ENCODE measurements around the gene WNT11. TPM values are rescaled to one million over a fixed set of nuclear protein-coding genes. Genes with fewer than 3 reads are reported as not detected.

Gene WNT11
- total RNA-seq, 2 experiments from 2014 or later = not detected

GRCh38 chr11:76147106-76147740 lies 59.1 kb downstream of the WNT11 start:
- H3K4me3 Mint-ChIP-seq = no peak overlapping the region
- no peaks in the 10 kb centered on the region for H3K36me3 Mint-ChIP-seq (ENCODE audit: low read depth)
- peaks cover 7% of the 10 kb centered on the region for H3K4me1 Mint-ChIP-seq
- H3K27me3 Mint-ChIP-seq = peaks cover 6% of the 10 kb centered on the region
- no peak overlapping the region for H3K27ac Mint-ChIP-seq
- ChIA-PET POLR2A (no interaction called here), CTCF (no interaction called here)
- no peaks in the 10 kb centered on the region for H3K9me3 Mint-ChIP-seq
- no peak for DNase-seq

- Mint-ChIP-seq H3K4me3 (no peak overlapping the region), H3K9me3 (no peaks in the 10 kb centered on the region), H3K36me3 (ENCODE audit: low read depth) (peaks cover 4% of the 10 kb centered on the region), H3K27ac (no peak overlapping the region), H3K4me1 (no peaks in the 10 kb centered on the region), H3K27me3 (no peaks in the 10 kb centered on the region)
- ChIA-PET POLR2A (no interaction called here), CTCF (interaction anchor here (2.3 kb wide), 1 partner anchor 9 kb away, joined by 7 read pairs; no protein-coding TSS in a partner anchor)
- DNase-seq = no peak
These were observed 63.0 kb downstream of the WNT11 start for GRCh38 chr11:76143274-76143673.

DNA sequence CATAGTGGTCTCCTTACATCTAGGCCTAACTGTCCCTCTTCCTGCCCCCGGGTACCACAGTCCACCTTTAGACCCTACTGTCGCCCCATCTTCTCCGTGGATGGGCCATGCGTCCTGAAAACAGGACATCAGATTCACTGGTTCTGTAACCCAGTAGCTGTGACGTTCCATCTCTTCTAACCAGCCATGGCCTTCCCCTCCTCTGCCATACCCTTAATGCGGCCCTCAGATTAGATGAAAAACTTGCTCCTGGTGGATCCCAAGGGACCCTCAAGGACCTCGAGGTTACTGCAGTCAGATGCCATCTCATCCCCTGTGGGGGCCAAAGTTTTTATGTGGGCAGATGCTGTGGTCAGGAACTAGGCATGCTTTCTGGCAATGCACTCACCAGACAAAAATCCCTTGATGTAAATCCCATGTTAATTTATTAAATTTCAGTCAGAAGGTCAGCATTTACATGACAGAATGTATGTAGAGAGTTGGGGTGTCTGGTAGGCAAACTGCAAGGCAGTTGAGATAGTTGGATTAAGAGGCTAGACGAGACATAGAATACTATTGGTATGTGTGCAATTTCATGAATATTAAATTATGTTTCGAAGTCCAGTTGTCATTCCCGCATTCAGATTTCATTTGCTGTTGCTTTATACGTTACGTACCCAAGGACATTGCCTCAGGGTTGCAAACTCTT lies 64.3 kb downstream of the WNT11 start:
- no peaks in the 10 kb centered on the region for H3K4me1 Mint-ChIP-seq
- ChIA-PET CTCF (interaction anchor here (1.0 to 2.3 kb wide), 3 partner anchors 10 to 20 kb away, joined by 5 to 14 read pairs (median 7); no protein-coding TSS in a partner anchor), POLR2A (no interaction called here)
- H3K36me3 Mint-ChIP-seq (ENCODE audit: low read depth) = peaks cover 4% of the 10 kb centered on the region
- DNase-seq = no peak
- H3K4me3 Mint-ChIP-seq = no peak overlapping the region
- H3K27me3 Mint-ChIP-seq = no peaks in the 10 kb centered on the region
- H3K27ac Mint-ChIP-seq = no peak overlapping the region
- H3K9me3 Mint-ChIP-seq = no peaks in the 10 kb centered on the region

DNA sequence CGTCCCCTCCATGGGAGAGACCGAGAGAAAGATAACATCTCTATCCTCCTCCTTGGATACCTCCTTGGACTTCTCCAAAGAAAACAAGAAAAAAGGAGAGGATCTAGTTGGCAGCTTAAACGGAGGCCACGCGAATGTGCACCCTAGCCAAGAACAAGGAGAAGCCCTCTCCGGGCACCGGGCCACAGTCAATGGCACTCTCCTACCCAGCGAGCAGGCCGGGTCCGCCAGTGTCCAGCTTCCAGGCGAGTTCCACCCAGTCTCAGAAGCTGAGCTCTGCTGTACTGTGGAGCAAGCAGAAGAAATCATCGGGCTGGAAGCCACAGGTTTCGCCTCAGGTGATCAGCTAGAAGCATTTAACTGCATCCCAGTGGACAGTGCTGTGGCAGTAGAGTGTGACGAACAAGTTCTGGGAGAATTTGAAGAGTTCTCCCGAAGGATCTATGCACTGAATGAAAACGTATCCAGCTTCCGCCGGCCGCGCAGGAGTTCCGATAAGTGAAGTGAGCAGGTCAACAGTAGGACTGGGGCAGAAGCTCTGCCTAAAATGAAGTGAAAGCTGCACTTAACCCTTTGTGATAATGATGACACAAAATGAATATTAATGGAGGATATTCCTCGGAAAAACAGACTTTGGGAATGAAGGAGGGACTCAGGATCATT lies 65.3 kb downstream of the WNT11 start:
- POLR2A ChIA-PET = interaction anchor here (0.6 kb wide), 1 partner anchor 8 kb away, joined by 5 read pairs; no protein-coding TSS in a partner anchor
- Mint-ChIP-seq H3K27ac (no peak overlapping the region), H3K27me3 (no peaks in the 10 kb centered on the region), H3K36me3 (ENCODE audit: low read depth) (peaks cover 4% of the 10 kb centered on the region), H3K4me1 (no peaks in the 10 kb centered on the region), H3K4me3 (no peak overlapping the region), H3K9me3 (no peaks in the 10 kb centered on the region)
- no peak for DNase-seq
- CTCF ChIA-PET = interaction anchor here (1.0 to 2.1 kb wide), 3 partner anchors 9 to 19 kb away, joined by 3 to 14 read pairs (median 5); no protein-coding TSS in a partner anchor

- Mint-ChIP-seq H3K27me3 (no peaks in the 10 kb centered on the region), H3K9me3 (no peaks in the 10 kb centered on the region), H3K27ac (no peak overlapping the region), H3K4me3 (no peak overlapping the region), H3K36me3 (ENCODE audit: low read depth) (peaks cover 4% of the 10 kb centered on the region), H3K4me1 (no peaks in the 10 kb centered on the region)
- no peak for DNase-seq
- ChIA-PET POLR2A (no interaction called here), CTCF (interaction anchor here (0.5 to 1.2 kb wide), 2 partner anchors 108 to 246 kb away, joined by 4 to 6 read pairs; no protein-coding TSS in a partner anchor)
These were observed 67.0 kb downstream of the WNT11 start for GRCh38 chr11:76139314-76139713.

Other genes with a start within 250 kb of the WNT11 start
- gene THAP12, start 174.6 kb upstream of the WNT11 start, total RNA-seq = 10 to 100 TPM; 49.5 to 56.1 TPM
- gene GVQW3, start 174.8 kb upstream of the WNT11 start, total RNA-seq = 1 to 10 TPM; 5.5 to 5.7 TPM
- 10 to 100 TPM; 28.7 to 31.8 TPM for gene EMSY, start 238.5 kb upstream of the WNT11 start, total RNA-seq

All from activated CD4-positive, alpha-beta T cell treated with anti-CD3 and anti-CD28 coated beads, Interleukin-2, amount 10 ng/mL, durations not matched to agents 7 days and 5 days (primary cell).